Measurements from ENCODE around the gene SH3GLB1.

Gene SH3GLB1

DNA sequence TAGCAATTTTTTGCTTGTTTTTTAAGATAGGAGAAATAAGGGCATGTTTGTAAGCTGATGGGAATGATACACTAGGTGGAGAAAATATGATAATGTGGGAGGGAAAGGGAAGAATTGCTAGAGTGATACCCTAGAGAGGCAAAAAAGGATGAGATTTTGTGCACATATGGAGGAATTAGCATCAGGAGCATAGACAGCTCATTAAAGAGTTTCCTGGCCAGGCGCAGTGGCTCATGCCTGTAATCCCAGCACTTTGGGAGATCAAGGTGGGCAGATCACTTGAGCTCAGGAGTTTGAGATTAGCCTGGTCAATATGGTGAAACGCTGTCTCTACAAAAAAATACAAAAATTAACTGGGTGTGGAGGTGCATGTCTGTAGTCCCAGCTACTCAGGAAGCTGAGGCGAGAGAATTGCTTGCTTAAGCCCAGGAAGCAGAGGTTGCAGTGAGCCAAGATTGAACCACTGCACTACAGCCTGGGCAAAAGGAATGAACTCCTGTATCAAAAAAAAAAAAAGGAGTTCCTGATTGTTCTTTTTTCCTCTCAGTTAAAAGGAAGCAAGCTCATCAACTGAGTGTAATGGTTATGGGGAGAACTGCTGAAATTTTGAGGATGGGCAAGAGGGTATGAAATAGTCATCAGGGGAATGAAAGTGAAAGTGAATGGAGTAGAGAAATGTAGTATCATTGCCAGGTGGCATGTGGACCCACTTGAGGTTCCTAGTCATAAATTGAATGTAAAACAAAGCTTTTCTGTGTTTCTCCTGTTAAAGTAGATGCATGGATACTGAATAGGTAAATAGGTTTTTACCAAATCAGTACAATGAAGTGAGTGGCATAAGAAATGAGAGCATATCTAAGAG, 35.5 kb downstream of the SH3GLB1 start:
- DNase-seq: no peak

DNA sequence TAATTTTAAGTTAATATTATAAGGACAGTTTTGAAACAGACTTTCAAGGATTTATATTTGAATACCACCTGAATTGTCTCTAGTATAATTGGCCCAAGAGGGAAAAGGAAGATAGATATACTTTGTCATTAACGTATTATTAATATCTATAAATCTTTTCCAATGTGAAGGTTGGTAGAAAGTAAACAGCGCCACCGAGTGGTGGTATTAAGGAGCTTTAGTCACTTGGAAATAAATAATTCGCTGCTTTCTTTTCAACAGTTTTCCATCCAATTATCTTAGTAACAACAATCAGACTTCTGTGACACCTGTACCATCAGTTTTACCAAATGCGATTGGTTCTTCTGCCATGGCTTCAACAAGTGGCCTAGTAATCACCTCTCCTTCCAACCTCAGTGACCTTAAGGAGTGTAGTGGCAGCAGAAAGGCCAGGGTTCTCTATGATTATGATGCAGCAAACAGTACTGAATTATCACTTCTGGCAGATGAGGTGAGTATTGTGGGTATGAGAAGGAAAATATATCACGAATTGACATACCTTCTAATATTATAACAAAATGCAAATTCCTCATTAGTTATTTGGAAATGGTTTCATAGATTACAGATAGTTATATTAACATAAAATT, 37.7 kb downstream of the SH3GLB1 start:
- no peak for DNase-seq

DNA sequence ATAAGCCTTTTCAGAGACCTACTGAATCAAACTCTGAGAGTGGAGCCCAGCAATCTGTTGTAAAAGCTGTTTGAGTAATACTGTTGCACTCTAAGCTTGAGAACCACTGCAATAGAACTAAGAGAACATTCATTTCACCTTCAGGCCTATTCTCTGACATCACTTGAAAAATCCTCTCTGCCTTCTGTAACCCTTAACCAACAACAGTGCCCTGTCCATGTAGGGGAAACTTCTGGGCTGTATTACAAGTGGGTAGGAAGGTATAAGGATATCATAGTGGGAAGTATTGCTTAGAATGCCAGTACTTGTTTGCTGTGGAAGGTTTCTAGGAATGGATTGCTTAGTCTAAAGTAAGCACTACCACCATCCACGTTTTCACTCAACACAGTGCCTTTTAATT, 42.9 kb downstream of the SH3GLB1 start:
- no peak for DNase-seq

DNA sequence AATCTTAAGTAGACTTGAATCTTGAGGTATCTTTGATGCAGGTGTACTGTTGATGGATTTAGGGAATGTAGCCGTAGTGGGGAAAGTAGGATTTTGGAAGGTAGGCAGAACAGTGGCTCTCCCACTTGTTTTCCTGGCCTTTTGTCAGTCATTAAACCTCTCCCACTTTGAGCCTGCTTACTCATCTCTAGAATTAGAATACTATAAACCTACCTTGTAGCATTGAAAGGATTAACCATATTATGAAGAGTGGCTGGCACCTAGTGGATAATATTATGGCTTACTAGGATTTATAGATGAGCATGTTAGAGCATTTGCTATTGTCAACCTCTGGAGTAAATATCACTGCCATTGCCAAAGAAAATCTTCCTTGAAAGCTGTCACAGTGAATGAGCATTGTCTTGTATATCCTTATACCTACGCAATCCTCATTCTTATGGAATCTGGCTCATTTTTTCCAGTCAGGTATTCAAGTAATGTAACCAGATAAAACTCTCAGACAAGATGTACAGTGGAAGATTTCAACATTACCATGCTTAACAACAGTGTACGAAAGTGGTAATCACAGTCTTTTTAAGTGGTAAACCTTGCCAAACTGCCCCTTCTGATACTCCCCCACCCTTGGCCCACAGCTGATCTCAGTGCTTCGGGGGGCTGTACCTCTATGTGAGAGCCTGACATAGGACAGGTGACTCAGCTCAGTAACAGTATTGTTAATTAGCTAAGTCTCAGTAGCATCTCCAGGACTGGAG, 44.4 kb downstream of the SH3GLB1 start:
- no peak for DNase-seq

DNA sequence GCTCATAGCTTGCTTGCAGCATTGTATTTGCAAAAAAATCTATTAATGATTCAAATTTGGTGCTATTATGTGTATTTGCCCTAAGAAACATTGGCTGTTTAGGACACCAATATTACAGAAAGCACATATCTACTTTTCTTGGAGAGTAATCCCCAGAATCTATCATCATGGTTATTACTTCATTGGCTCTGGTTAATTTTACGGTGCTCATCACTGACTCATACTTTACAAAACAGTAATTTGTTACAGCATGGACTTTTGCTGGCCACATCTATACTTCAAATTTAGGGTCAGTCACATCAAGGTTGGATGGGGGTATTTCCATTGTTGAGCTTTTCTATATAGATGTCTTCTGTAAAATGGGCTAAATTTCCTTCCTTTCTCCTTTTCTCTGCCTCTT, 45.7 kb downstream of the SH3GLB1 start:
- DNase-seq: no peak

DNA sequence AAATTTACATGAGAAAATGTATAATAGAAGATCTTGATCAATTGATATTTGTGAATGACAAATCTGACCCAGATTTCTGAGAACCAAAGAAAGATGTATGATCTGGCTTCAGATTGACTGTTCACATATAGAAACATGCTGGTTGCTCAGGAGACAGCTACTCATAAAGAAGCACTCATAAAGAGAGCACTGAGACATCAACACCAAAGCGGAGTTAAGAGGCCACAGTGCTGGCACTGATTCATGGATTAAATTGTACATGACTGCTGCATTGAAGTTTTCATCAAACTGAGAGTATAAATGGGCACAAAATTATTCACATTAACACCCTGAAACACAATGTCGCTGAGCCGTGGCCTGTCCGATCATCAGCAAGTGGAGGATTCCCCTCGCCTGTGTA, 46.2 kb downstream of the SH3GLB1 start:
- DNase-seq: no peak

DNA sequence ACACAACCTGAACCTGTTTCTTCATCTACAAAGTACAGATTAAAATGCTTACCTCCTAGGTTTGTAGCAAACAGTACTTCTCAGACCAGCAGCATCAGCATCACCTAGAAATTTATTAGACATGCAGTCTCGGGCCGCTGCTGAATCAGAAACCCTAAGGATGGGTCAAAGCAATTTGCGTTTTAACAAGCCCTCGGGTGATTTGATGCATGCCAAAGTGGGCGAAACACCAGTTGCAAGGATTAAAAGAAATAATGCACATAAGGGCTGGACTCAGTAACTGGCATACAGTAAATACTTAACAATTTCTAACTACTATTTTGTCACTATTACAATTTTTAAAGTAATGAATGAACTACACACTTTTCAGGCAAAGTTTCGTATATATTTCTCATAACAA, 47.5 kb downstream of the SH3GLB1 start:
- no peak for DNase-seq

DNA sequence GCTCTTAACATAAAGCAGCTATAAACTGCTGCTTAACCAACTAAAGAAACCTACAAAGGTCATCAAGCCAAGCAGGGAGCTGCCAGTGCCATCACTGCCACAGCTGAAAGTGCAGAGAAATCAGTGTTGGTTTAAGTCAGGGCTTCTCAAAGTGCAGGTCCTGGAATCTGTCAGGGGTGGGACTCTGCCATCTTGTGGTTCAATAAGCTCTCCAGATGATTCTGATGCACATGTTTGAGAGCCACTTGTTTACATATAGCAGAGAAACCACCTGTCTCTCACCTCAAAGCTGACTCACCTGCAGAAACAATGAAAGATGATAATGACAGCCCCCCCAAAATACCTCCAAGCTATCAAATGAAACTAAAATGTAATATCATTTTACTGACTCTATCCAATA, 49.3 kb downstream of the SH3GLB1 start:
- no peak for DNase-seq

DNA sequence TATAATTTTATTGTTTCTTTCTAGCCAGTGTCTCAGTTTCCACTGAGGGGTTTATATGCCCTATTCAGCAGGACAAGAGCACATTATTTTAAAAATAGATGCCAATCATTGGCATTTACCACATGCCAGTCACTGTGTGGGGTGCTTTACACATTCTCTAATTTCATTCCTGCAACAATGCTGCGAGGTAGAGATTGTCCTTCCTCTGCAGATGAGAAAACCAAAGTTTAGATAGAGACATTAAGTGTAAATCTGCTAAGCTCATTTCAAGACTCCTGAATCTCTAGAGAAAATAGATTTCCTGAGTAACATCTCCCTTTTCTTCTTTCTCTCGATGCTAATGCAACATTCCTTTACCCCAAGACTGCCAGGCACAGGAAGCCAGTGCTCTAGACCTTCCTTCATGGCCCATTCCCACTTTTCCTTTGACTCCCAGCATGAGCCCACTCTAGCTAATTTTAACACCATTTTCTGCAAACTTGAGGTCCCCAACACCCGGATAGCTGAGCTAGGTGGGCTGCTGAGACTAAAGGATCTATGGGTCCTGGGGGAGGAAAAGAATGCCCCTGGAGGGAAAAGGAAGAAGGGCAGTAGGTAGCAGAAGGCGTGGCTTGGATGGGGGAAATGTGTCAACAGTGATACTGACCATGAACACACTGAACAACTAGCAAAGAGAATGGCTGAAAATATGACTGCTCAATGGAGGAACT, 50.0 kb downstream of the SH3GLB1 start:
- DNase-seq: no peak

DNA sequence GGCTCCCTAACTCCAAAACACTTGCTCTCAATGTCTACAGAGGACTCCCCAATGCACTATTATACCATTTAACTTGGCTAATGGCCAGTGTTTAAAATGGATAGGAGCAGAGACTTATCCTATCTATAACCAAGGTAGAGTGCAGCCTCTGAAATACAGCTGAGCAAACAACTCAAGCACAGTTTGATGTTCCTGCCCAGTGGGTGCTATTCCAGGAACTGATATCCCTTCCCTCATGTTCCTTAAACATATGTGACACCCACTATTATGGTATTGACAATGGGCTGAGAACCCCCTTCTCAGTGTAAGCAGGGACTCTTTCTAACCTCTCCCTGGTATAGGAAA, 51.7 kb downstream of the SH3GLB1 start:
- no peak for DNase-seq

DNA sequence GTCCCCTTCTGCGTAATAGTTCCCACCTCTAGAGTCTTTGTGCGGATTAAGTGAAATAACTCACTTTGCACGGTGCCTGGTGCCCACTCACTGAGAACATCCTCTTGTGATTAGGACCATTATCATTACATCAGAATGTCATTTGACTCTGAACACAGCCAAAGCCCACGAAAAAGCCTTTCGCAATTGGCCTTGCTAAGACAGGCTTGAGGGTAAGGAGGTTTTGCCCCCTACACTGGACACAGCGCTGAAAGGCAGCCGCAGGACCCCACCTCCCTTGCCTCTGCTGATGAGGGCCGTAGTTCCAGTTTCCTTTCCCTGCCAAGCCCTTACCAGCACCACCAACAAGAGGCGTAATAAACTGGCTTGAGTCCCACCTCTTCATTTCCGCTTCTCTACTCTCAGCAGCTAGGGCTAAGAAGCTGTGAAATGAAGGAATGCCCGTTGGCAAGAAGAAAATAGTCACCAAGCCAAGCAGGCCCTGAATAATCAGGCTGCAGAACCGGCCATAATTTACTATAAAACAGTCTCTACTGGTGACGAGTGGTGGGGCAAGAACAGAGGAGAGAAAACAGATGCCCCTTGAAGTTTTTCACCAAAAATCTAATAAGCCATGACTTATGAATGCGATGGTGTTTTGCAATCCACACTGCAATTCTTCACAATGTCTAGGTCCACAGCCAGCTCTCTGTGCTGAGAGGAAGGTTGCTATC, 53.1 kb downstream of the SH3GLB1 start:
- no peak for DNase-seq

DNA sequence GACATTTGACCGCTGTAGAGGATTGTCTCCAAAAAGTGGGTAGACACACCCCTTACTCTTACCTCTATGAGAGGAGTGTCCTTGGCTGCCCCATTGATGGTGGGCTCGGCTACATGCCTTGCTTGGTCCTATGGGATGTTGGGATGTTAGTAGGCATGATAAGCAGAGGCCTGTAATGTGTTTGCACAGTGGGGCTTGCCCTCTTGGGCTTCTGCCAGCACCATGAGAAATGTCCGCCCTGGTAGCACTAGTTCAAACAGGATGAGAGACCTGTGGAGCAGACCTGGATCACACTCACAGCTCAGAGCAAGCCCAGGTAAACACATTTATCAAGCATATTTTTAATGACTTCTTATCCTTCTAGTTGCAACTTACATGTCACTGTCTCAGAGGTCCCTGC, 54.2 kb downstream of the SH3GLB1 start:
- DNase-seq: no peak

DNA sequence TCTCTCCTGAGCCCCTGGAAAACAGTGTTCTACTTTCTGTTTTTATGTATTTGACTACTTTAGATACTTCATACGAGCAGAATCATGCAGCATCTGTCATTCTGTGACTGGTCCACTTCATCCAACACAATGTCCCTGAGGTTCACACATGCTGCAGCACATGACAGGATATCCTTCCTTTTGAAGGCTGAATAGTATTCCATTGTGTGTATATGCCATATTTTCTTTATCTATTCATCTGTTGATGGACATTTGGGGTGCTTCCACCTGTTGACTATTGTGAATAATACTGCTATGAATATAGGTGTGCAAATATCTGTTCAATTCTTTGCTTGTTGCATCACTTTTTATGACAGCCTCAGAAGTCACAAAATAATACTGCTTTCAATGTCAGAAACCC, 55.8 kb downstream of the SH3GLB1 start:
- DNase-seq: no peak

DNA sequence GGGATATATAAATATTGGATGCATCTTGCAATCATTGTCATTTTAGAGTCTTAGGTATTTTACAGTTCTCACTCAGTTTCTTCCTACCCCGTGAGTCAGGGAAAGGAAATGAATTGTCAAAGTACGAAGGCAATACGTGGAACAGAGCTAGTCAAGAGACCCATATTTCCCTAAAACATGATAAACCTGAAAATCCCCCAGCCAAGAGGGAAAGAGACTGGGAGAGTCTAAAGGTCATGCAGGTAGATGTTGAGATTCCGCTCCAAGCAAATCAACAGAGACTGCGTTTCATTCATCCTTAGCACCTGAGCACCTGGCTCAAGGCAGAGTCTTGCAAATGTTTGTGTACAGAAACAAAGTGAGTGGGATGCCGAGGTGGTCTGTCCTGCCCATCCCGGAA, 58.0 kb downstream of the SH3GLB1 start:
- no peak for DNase-seq

DNA sequence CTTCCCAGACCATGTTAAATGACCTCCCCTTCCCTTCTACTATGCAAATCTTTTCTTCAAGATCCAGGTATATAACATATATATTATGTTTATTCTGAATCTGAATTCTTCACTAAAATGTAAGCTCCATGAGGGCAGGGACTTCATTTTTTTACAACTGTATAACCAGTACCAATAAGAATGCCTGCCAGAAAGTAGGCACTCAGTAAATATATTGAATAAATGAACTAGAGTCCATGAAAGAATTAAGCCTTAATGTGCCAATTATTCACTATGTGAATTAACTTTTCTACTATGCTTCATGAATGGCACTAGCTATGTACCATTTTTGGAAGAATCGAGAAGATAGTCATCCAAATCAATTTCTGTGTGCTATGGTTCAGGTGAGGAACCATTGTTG, 60.1 kb downstream of the SH3GLB1 start:
- no peak for DNase-seq

DNA sequence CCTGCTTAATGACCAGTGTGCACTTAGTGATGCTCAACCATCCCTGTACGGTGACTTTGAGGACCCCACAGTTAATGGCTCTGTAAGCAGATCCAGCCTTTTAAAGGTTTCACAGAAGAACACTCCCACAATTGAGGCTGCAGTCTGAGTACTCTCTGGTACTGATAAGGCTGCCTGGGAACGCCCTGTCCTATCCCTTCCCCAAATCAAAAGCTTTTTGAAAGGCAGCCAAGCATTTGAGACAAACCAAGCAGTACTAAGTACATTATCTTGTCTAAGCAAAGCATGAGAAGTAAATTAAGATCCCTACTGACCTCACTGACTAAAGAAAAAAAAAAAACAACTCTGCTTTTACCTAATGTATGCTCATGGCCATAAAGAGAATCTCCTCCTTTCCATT, 60.7 kb downstream of the SH3GLB1 start:
- no peak for DNase-seq

DNA sequence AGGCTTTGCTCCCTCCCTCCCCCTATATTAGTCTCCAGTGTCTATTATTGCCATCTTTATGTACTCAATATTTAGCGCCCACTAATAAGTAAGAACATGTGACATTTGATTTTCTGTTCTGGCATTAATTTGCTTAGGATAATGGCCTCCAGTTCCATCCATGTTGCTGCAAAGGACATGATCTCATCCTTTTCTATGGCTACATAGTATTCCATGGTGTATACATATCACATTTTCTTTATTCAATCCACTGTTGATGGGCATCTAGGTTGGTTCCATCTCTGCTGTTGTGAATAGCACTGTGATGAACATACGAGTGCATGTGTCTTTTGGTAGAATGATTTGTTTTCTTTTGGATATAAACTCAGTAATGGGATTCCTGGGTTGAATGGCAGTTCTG, 61.3 kb downstream of the SH3GLB1 start:
- DNase-seq: no peak

DNA sequence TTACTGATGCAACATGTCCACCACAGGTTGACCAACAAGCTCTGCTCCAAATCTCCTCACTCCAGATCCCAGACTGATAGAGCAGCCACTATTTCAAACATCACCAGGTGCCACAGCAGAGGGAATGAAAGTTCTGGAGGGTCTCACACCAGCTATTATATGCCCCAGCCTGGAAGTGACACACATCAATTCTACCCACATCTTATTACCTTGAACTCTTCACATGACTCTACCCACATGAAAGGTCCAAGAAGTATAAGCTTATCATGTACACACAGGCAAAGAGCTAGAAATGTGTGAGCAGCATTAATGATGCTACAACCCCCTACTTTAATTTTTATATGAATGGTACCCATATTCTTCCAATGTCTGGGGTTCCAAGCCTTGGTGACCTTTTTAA, 64.2 kb downstream of the SH3GLB1 start:
- DNase-seq: no peak

DNA sequence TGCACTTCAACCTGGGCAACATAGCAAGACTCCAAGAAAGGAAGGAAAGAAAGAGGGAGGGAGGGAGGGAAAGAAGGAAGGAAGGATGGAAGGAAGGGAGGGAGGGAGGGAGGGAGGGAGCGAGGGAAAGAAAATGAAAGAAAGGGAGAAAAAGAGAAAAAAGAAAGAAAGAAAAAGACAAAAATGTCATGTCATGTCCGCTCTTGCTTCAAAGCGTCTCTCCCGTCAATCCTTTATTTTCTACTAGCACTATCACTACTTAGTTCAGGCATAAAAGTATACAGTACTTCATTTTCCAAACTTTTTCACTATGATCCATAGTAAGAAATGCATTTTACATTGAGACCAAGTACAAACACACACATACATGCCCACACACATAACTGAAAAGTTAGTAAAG, 64.7 kb downstream of the SH3GLB1 start:
- no peak for DNase-seq

DNA sequence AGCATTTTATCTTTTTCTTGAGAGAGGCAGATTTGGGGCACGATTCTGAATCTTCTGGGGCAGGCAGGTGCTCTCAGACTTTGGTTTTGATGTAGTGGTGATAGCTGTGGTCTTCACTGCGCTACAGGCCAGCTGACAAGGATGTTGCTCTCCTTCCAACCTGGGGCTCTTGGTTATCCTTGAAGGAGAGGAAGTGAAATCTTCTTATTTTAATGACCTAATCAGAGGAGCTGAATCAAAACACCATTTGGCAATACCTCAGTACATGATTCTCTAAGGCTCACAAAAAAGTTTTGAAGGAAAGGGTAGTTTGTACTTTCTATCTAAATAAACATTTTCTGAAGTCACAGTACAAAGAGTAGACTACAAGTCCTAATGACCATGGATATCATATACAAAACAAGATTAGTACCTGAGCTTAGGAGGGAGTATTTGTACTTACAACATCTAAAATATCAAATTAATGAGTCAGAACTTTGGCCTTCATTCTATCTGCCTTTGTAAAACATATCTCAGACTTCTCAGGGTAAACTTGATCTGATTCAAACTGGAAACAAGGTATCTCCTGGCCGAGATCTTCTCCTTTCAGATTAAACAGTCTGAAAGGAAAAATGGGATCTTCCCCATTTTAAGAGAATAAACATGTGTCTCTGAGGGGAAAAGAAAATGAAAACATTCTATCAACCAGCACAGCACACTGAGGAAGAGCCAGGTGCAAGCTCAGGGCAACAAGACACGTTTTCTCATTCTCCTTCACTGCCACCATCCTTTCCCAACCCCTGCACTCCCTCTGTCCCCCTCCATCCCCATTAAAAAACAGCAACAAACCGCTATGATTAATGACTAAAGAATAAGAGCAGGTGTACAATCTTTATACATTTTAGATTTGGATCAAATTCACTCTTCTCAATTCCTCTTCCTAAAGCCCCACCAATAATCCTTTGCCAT, 69.2 kb downstream of the SH3GLB1 start:
- DNase-seq: no peak

Measured in CD4-positive, alpha-beta T cell treated with Interleukin-15 for 1 hour (primary cell).